Esophagus muscularis mucosa (tissue), 4 donors: ENCODE measurements around the gene SPOCK1. TPM values are rescaled to one million over a fixed set of nuclear protein-coding genes. Genes with fewer than 3 reads are reported as not detected.

ENCODE experiments used
- DNase-seq: peaks from one replicate; pipeline ENCODE4 v3.0.0-alpha.2; 2017; ENCODE audit errors: extremely low spot score
- H3K27ac ChIP-seq, 4 donors: fragments of 200-600 bp; sonication (generic); replicated peaks in 1 of 4; 1 replicate in 3 of 4; 2 replicates in 1 of 4; pipeline ENCODE4 v1.5.1; 2016 to 2019; ENCODE audit warnings: mild to moderate bottlenecking in 1 of 4
- H3K27me3 ChIP-seq, 4 donors: fragments of 200-600 bp; sonication (generic); one replicate each; pipeline versions ENCODE4 v1.5.1 to v1.6.0; 2016 to 2019
- H3K36me3 ChIP-seq, 4 donors: fragments of 200-600 bp; sonication (generic); one replicate each; pipeline ENCODE4 v1.5.1; 2016 to 2019
- H3K4me1 ChIP-seq, 4 donors: fragments of 200-600 bp; sonication (generic); one replicate each; pipeline ENCODE4 v1.5.1; 2016 to 2019
- H3K4me3 ChIP-seq, 4 donors: fragments of 200-600 bp; sonication (generic); 1 replicate in 2 of 4; 2 replicates in 2 of 4; pipeline ENCODE4 v1.5.1; 2016 to 2019; ENCODE audit warnings: mild to moderate bottlenecking in 4 of 4, moderate library complexity in 1 of 4
- H3K9me3 ChIP-seq, 4 donors: fragments of 200-600 bp; sonication (generic); 1 replicate in 3 of 4; 2 replicates in 1 of 4; pipeline ENCODE4 v1.5.1; 2016 to 2019
- CTCF ChIP-seq, 3 experiments: fragments of 200-600 bp in 2 of 3; fragments of 450-650 bp in 1 of 3; sonication (generic) in 2 of 3; IDR thresholded peaks; one replicate each; pipeline ENCODE4 v1.5.1; 2017 to 2019; ENCODE audit warnings: antibody characterized with exemption in 3 of 3, mild to moderate bottlenecking in 2 of 3, moderate library complexity in 1 of 3
- EP300 ChIP-seq: sonication (generic); formaldehyde crosslinking; IDR thresholded peaks from one replicate; pipeline ENCODE4 v1.6.1; 2017; ENCODE audit warnings: antibody characterized with exemption
- POLR2A ChIP-seq: fragments of 450-650 bp; IDR thresholded peaks from one replicate; pipeline ENCODE4 v1.6.1; 2017; ENCODE audit warnings: antibody characterized with exemption, moderate library complexity, mild to moderate bottlenecking, low read depth
- POLR2AphosphoS5 ChIP-seq, 2 donors: sonication (generic); formaldehyde crosslinking; IDR thresholded peaks; one replicate each; pipeline ENCODE4 v1.6.1; 2017; ENCODE audit warnings: antibody characterized with exemption in 2 of 2
- WGBS: methylation state at CpG from one replicate; pipeline ENCODE4 v1.1.5; 2018; 5-methylcytosine and 5-hydroxymethylcytosine counted together
- intact Hi-C: fragments of 100-400 bp; cut with DNase I; formaldehyde crosslinking; loops from one replicate; pipeline ENCODE4 v1.15.1; 2023
- total RNA-seq, 4 donors: library from RNA; depleted of rRNA; stranded (reverse); fragments of >200 nt; gene quantifications; one replicate each; pipeline versions ENCODE4 v1.1.0 to v1.2.1, GENCODE V29; 2016

Gene SPOCK1
- total RNA-seq, 4 donors from 2014 or later, result 39.0 to 52.4 (median 45.6) TPM

GRCh38 chr5:137383909-137384308 lies 115.2 kb downstream of the SPOCK1 start:
- Histone ChIP-seq H3K9me3 (peaks cover 0 to 19% (median 3%) of the 10 kb centered on the region in 4 donors), H3K36me3 (no peaks in the 10 kb centered on the region), H3K27ac (no peak overlapping the region), H3K4me3 (no peak overlapping the region), H3K4me1 (no peaks in the 10 kb centered on the region), H3K27me3 (no peaks in the 10 kb centered on the region)
- DNase-seq, result no peak
- 100% methylated on average over 1 of the region's 1 CpG for WGBS
- TF ChIP-seq POLR2AphosphoS5 (IDR thresholded peaks at IDR 0.05), result no peak
- TF ChIP-seq EP300, result no peak
- TF ChIP-seq CTCF (IDR thresholded peaks at IDR 0.05), result no peak
- no peak for TF ChIP-seq POLR2A
- intact Hi-C loops, result no loop called here

- Histone ChIP-seq H3K4me1 (no peaks in the 10 kb centered on the region), H3K27ac (no peak overlapping the region), H3K4me3 (no peak overlapping the region), H3K27me3 (no peaks in the 10 kb centered on the region), H3K9me3 (peaks cover 0 to 19% (median 3%) of the 10 kb centered on the region in 4 donors), H3K36me3 (no peaks in the 10 kb centered on the region)
- 100% methylated on average over 1 of the region's 1 CpG for WGBS
- TF ChIP-seq POLR2A (no peak), CTCF (IDR thresholded peaks at IDR 0.05) (no peak), POLR2AphosphoS5 (IDR thresholded peaks at IDR 0.05) (no peak), EP300 (no peak)
- intact Hi-C loops, result no loop called here
- DNase-seq, result no peak
Measured at GRCh38 chr5:137381555-137381954, 117.6 kb downstream of the SPOCK1 start.

GRCh38 chr5:137379555-137380286 lies 119.4 kb downstream of the SPOCK1 start:
- TF ChIP-seq CTCF (IDR thresholded peaks at IDR 0.05), result no peak
- no peak for TF ChIP-seq POLR2AphosphoS5 (IDR thresholded peaks at IDR 0.05)
- TF ChIP-seq EP300, result no peak
- no peak for TF ChIP-seq POLR2A
- DNase-seq, result no peak
- no peak overlapping the region for H3K4me3 ChIP-seq
- 79% methylated on average over 5 of the region's 5 CpGs for WGBS
- H3K4me1 ChIP-seq, result no peaks in the 10 kb centered on the region
- H3K36me3 ChIP-seq, result no peaks in the 10 kb centered on the region
- peaks cover 0 to 7% (median 3%) of the 10 kb centered on the region in 4 donors for H3K9me3 ChIP-seq
- H3K27ac ChIP-seq, result no peak overlapping the region
- intact Hi-C loops, result no loop called here
- no peaks in the 10 kb centered on the region for H3K27me3 ChIP-seq

- H3K27me3 ChIP-seq, result no peaks in the 10 kb centered on the region
- no peaks in the 10 kb centered on the region for H3K36me3 ChIP-seq
- H3K27ac ChIP-seq, result no peak overlapping the region
- intact Hi-C loops, result no loop called here
- no peaks in the 10 kb centered on the region for H3K4me1 ChIP-seq
- no peak overlapping the region for H3K4me3 ChIP-seq
- TF ChIP-seq POLR2AphosphoS5 (IDR thresholded peaks at IDR 0.05), result no peak
- no peak for TF ChIP-seq CTCF (IDR thresholded peaks at IDR 0.05)
- TF ChIP-seq EP300, result no peak
- TF ChIP-seq POLR2A, result no peak
- no peaks in the 10 kb centered on the region for H3K9me3 ChIP-seq
- DNase-seq, result no peak
- 90% methylated on average over 11 of the region's 11 CpGs for WGBS
Measured at GRCh38 chr5:137375741-137376526, 123.2 kb downstream of the SPOCK1 start.
